HepG2 (cell line): Measurements from ENCODE around the gene PLXDC2. TPM values are rescaled to one million over a fixed set of nuclear protein-coding genes. Genes with fewer than 3 reads are reported as not detected.
A peak's percentile ranks its signal among the peaks of the same experiment; 100 is the strongest.

Experiments used
- DNMT3B ChIP-seq: conservative IDR thresholded peaks from 2 replicates; pipeline ENCODE4 v1.6.1; 2016; ENCODE audit warnings: missing biosample characterization, control low read depth
- ELF3 ChIP-seq: IDR thresholded peaks from 2 replicates; pipeline ENCODE4 v1.6.1; 2016; ENCODE audit warnings: missing genetic modification reagents, missing compliant biosample characterization
- FLYWCH1 ChIP-seq: sonication (generic); formaldehyde crosslinking; IDR thresholded peaks from 2 replicates; pipeline ENCODE4 v1.8.1; 2023; ENCODE audit warnings: mild to moderate bottlenecking, missing genetic modification reagents
- GABPB1 ChIP-seq: IDR thresholded peaks from 2 replicates; pipeline ENCODE4 v1.6.1; 2016; ENCODE audit warnings: mild to moderate bottlenecking, missing genetic modification reagents, moderate library complexity, missing compliant biosample characterization
- IKZF4 ChIP-seq: sonication (generic); formaldehyde crosslinking; IDR thresholded peaks from 2 replicates; pipeline ENCODE4 v1.5.1; 2020; ENCODE audit warnings: borderline replicate concordance, mild to moderate bottlenecking, low read depth, missing genetic modification reagents; ENCODE audit errors: not compliant biosample characterization
- JARID2 ChIP-seq: sonication (generic); formaldehyde crosslinking; IDR thresholded peaks from 2 replicates; pipeline ENCODE4 v1.8.1; 2023; ENCODE audit warnings: missing genetic modification reagents, inconsistent platforms; ENCODE audit not compliant: insufficient replicate concordance
- KAT8 ChIP-seq: IDR thresholded peaks from 2 replicates; pipeline ENCODE4 v1.6.1; 2016; ENCODE audit warnings: missing genetic modification reagents, missing compliant biosample characterization
- KLF12 ChIP-seq: sonication (generic); formaldehyde crosslinking; IDR thresholded peaks from 2 replicates; pipeline ENCODE4 v1.4.0; 2020; ENCODE audit warnings: missing genetic modification reagents, borderline replicate concordance
- MED13 ChIP-seq: sonication (generic); formaldehyde crosslinking; IDR thresholded peaks from 2 replicates; pipeline ENCODE4 v1.5.0; 2020; ENCODE audit warnings: missing genetic modification reagents
- PAX8 ChIP-seq: sonication (generic); formaldehyde crosslinking; IDR thresholded peaks from 2 replicates; pipeline ENCODE4 v1.8.0; 2022; ENCODE audit warnings: mild to moderate bottlenecking, missing genetic modification reagents, borderline replicate concordance
- RFXAP ChIP-seq: sonication (generic); formaldehyde crosslinking; IDR thresholded peaks from 2 replicates; pipeline ENCODE4 v1.4.0; 2020; ENCODE audit warnings: missing genetic modification reagents, borderline replicate concordance
- RNF2 ChIP-seq: fragments of 450-650 bp; conservative IDR thresholded peaks from 2 replicates; pipeline ENCODE4 v1.6.1; 2016; ENCODE audit warnings: low read depth
- RXRB ChIP-seq: IDR thresholded peaks from 2 replicates; pipeline ENCODE4 v1.6.1; 2016; ENCODE audit warnings: borderline replicate concordance, missing genetic modification reagents, missing compliant biosample characterization
- SP140L ChIP-seq: sonication (generic); formaldehyde crosslinking; IDR thresholded peaks from 2 replicates; pipeline ENCODE4 v1.4.0; 2020; ENCODE audit warnings: missing genetic modification reagents, borderline replicate concordance
- SRSF1 ChIP-seq: fragments of 200-400 bp; formaldehyde crosslinking; optimal IDR thresholded peaks from 2 replicates; pipeline ENCODE3; 2017; ENCODE audit warnings: mild to moderate bottlenecking, low read depth, low read length, moderate library complexity
- SSRP1 ChIP-seq: IDR thresholded peaks from 2 replicates; pipeline ENCODE4 v1.6.1; 2016; ENCODE audit warnings: control low read depth
- ZBTB46 ChIP-seq: sonication (generic); formaldehyde crosslinking; IDR thresholded peaks from 2 replicates; pipeline ENCODE4 v1.4.0; 2020; ENCODE audit warnings: mild to moderate bottlenecking, missing genetic modification reagents, borderline replicate concordance
- ZFP36L1 ChIP-seq: sonication (generic); formaldehyde crosslinking; IDR thresholded peaks from 2 replicates; pipeline ENCODE4 v1.8.0; 2022; ENCODE audit warnings: mild to moderate bottlenecking, missing genetic modification reagents, moderate library complexity
- polyA plus RNA-seq, 8 experiments: library from polyadenylated mRNA; depleted of rRNA in 3 of 8; stranded (reverse) in 7 of 8; unstranded in 1 of 8; fragments of >200 nt; fragmentation: Illumina TruSeq in 4 of 8; extraction: Trizol in 4 of 8; gene quantifications; 2 replicates each; pipeline versions ENCODE4 v1.2.1 to v1.2.3, GENCODE V29; 2011 to 2016; ENCODE audit warnings: low read depth in 4 of 8, missing spikeins in 1 of 8, mixed read lengths in 1 of 8; ENCODE audit not compliant: insufficient read depth in 1 of 8
- total RNA-seq, 5 experiments: library from RNA; depleted of rRNA; stranded (reverse); fragments of >200 nt; fragmentation: Illumina TruSeq; extraction: Trizol; gene quantifications; 2 replicates each; pipeline ENCODE4 v1.2.3, GENCODE V29; 2016; ENCODE audit warnings: low read depth in 1 of 5
- TF ChIP-seq, protein P1 (sequence below): sonication (generic); formaldehyde crosslinking; IDR thresholded peaks from 2 replicates; pipeline ENCODE4 v1.5.1; 2020; ENCODE audit warnings: mild to moderate bottlenecking, missing genetic modification reagents, borderline replicate concordance
- TF ChIP-seq, protein P2 (sequence below): sonication (generic); formaldehyde crosslinking; IDR thresholded peaks from 2 replicates; pipeline ENCODE4 v1.4.0; 2020; ENCODE audit warnings: missing genetic modification reagents
- TF ChIP-seq, protein P3 (sequence below): sonication (generic); formaldehyde crosslinking; IDR thresholded peaks from 2 replicates; pipeline ENCODE4 v1.5.0; 2020; ENCODE audit warnings: missing genetic modification reagents, mild to moderate bottlenecking, borderline replicate concordance

The PLXDC2 gene
- total and polyA plus RNA-seq, 2 of the 13 experiments (the other 11 are each of a cell fraction or from before 2014, with no cell fraction given), result 2.1 to 2.4 TPM

GRCh38 chr10:19918794-19919193 lies 102.6 kb downstream of the PLXDC2 start (continued):
- TF ChIP-seq, protein P1, sequence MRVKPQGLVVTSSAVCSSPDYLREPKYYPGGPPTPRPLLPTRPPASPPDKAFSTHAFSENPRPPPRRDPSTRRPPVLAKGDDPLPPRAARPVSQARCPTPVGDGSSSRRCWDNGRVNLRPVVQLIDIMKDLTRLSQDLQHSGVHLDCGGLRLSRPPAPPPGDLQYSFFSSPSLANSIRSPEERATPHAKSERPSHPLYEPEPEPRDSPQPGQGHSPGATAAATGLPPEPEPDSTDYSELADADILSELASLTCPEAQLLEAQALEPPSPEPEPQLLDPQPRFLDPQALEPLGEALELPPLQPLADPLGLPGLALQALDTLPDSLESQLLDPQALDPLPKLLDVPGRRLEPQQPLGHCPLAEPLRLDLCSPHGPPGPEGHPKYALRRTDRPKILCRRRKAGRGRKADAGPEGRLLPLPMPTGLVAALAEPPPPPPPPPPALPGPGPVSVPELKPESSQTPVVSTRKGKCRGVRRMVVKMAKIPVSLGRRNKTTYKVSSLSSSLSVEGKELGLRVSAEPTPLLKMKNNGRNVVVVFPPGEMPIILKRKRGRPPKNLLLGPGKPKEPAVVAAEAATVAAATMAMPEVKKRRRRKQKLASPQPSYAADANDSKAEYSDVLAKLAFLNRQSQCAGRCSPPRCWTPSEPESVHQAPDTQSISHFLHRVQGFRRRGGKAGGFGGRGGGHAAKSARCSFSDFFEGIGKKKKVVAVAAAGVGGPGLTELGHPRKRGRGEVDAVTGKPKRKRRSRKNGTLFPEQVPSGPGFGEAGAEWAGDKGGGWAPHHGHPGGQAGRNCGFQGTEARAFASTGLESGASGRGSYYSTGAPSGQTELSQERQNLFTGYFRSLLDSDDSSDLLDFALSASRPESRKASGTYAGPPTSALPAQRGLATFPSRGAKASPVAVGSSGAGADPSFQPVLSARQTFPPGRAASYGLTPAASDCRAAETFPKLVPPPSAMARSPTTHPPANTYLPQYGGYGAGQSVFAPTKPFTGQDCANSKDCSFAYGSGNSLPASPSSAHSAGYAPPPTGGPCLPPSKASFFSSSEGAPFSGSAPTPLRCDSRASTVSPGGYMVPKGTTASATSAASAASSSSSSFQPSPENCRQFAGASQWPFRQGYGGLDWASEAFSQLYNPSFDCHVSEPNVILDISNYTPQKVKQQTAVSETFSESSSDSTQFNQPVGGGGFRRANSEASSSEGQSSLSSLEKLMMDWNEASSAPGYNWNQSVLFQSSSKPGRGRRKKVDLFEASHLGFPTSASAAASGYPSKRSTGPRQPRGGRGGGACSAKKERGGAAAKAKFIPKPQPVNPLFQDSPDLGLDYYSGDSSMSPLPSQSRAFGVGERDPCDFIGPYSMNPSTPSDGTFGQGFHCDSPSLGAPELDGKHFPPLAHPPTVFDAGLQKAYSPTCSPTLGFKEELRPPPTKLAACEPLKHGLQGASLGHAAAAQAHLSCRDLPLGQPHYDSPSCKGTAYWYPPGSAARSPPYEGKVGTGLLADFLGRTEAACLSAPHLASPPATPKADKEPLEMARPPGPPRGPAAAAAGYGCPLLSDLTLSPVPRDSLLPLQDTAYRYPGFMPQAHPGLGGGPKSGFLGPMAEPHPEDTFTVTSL (CRISPR knock-in tag), result peak; percentile 59; the same call in 1 of the 2 replicates
- no peak for TF ChIP-seq FLYWCH1 (CRISPR knock-in tag)
- no peak for TF ChIP-seq JARID2 (CRISPR knock-in tag)
- no peak for TF ChIP-seq SSRP1 (CRISPR knock-in tag)
- TF ChIP-seq IKZF4 (CRISPR knock-in tag), result no peak
- no peak for TF ChIP-seq RFXAP (CRISPR knock-in tag)
- peak; percentile 42; the same call in 1 of the 2 replicates for TF ChIP-seq RXRB (CRISPR knock-in tag)
- TF ChIP-seq ELF3 (CRISPR knock-in tag), result peak; percentile 54; the same call in 1 of the 2 replicates
- TF ChIP-seq, protein P2, sequence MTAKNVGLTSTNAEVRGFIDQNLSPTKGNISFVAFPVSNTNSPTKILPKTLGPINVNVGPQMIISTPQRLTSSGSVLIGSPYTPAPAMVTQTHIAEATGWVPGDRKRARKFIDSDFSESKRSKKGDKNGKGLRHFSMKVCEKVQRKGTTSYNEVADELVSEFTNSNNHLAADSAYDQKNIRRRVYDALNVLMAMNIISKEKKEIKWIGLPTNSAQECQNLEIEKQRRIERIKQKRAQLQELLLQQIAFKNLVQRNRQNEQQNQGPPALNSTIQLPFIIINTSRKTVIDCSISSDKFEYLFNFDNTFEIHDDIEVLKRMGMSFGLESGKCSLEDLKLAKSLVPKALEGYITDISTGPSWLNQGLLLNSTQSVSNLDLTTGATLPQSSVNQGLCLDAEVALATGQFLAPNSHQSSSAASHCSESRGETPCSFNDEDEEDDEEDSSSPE (CRISPR knock-in tag), result no peak
- TF ChIP-seq SP140L (CRISPR knock-in tag), result no peak
- TF ChIP-seq ZFP36L1 (CRISPR knock-in tag), result no peak
- TF ChIP-seq RNF2, result no peak
- no peak for TF ChIP-seq KAT8 (CRISPR knock-in tag)
- TF ChIP-seq, protein P3, sequence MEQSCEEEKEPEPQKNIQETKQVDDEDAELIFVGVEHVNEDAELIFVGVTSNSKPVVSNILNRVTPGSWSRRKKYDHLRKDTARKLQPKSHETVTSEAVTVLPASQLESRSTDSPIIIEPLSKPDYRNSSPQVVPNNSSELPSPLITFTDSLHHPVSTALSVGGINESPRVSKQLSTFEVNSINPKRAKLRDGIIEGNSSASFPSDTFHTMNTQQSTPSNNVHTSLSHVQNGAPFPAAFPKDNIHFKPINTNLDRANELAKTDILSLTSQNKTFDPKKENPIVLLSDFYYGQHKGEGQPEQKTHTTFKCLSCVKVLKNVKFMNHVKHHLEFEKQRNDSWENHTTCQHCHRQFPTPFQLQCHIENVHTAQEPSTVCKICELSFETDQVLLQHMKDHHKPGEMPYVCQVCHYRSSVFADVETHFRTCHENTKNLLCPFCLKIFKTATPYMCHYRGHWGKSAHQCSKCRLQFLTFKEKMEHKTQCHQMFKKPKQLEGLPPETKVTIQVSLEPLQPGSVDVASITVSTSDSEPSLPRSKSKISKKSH (CRISPR knock-in tag), result no peak
- TF ChIP-seq PAX8 (CRISPR knock-in tag), result no peak
- no peak for TF ChIP-seq ZBTB46 (CRISPR knock-in tag)
- no peak for TF ChIP-seq DNMT3B
- TF ChIP-seq GABPB1, result no peak
- TF ChIP-seq MED13 (CRISPR knock-in tag), result no peak
- TF ChIP-seq KLF12 (CRISPR knock-in tag), result no peak
- TF ChIP-seq SRSF1, result no peak
